Osteoblast (primary cell): ENCODE data around the gene GPR55. TPM values are rescaled to one million over a fixed set of nuclear protein-coding genes. Genes with fewer than 3 reads are reported as not detected.

Experiments
- DNase-seq: peaks from one replicate; pipeline ENCODE4 v3.0.0; 2011; ENCODE audit warnings: low spot score, mixed read lengths; ENCODE audit not compliant: insufficient read length; ENCODE audit errors: missing footprints
- H2AFZ ChIP-seq: 2 replicates; pipeline ENCODE4 v1.6.0; 2011; ENCODE audit warnings: mild to moderate bottlenecking, low read length
- H3K27ac ChIP-seq: 2 replicates; pipeline ENCODE4 v1.5.1; 2011; ENCODE audit warnings: mild to moderate bottlenecking, low read depth, low read length, moderate library complexity
- H3K27me3 ChIP-seq: 2 replicates; pipeline ENCODE4 v1.6.0; 2012; ENCODE audit warnings: mild to moderate bottlenecking, control low read depth, inconsistent platforms, low read length, moderate library complexity; ENCODE audit not compliant: insufficient read depth
- H3K36me3 ChIP-seq: 2 replicates; pipeline ENCODE4 v1.5.1; 2011; ENCODE audit warnings: mild to moderate bottlenecking, low read length, control low read depth, moderate library complexity; ENCODE audit not compliant: insufficient read depth
- H3K4me1 ChIP-seq: 2 replicates; pipeline ENCODE4 v1.5.1; 2011; ENCODE audit warnings: mild to moderate bottlenecking, low read length, control low read depth, moderate library complexity; ENCODE audit not compliant: insufficient read depth
- H3K4me2 ChIP-seq: 2 replicates; pipeline ENCODE4 v1.6.0; 2011; ENCODE audit warnings: mild to moderate bottlenecking, low read length; ENCODE audit not compliant: insufficient read depth
- H3K4me3 ChIP-seq: fragments of 200-600 bp; sonication (generic); 3 replicates; pipeline ENCODE4 v1.5.1; 2012; ENCODE audit warnings: mild to moderate bottlenecking, low read length, inconsistent platforms; ENCODE audit not compliant: insufficient read depth
- H3K79me2 ChIP-seq: 2 replicates; pipeline ENCODE4 v1.6.0; 2012; ENCODE audit warnings: mild to moderate bottlenecking, low read length, control low read depth, inconsistent platforms; ENCODE audit not compliant: insufficient read depth
- H3K9me3 ChIP-seq: 2 replicates; pipeline ENCODE4 v1.5.1; 2011; ENCODE audit warnings: low read depth, low read length, control low read depth
- H4K20me1 ChIP-seq: 2 replicates; pipeline ENCODE4 v1.6.0; 2012; ENCODE audit warnings: mild to moderate bottlenecking, low read length, control low read depth; ENCODE audit not compliant: insufficient read depth
- total RNA-seq: library from RNA; depleted of rRNA; stranded (reverse); fragments of >200 nt; gene quantifications from 2 replicates; pipeline ENCODE4 v1.2.3, GENCODE V29; 2012
- TF ChIP-seq, protein P1 (sequence below): IDR thresholded peaks from 2 replicates; pipeline ENCODE4 v1.5.1; 2011; ENCODE audit warnings: mild to moderate bottlenecking, low read depth, low read length, moderate library complexity; ENCODE audit errors: extremely low read depth

GPR55 gene
- total RNA-seq, 1 donor, result not detected

GRCh38 chr2:230864605-230865306 lies 60.3 kb downstream of the GPR55 start, which contains the start of gene ITM2C:
Gene ITM2C, plus strand, starts transcription at chr2:230864942. Its CDS starts 84 bp downstream, at chr2:230865026.
- Histone ChIP-seq H3K4me2 (peak within 1 kb of the TSS; percentile 90), H3K27ac (no peak within 1 kb of the TSS), H3K4me1 (peaks cover 6% of the 10 kb centered on the region)

GRCh38 chr2:230864122-230864604 lies 60.9 kb downstream of the GPR55 start:
- DNase-seq, result peak; percentile 44
- H3K9me3 ChIP-seq, result no peaks in the 10 kb centered on the region
- H3K79me2 ChIP-seq, result no peaks in the 10 kb centered on the region
- no peak overlapping the region for H3K27ac ChIP-seq
- peak overlapping the region; percentile 84 for H2AFZ ChIP-seq
- H3K4me3 ChIP-seq, result peak overlapping the region; percentile 76
- H3K4me1 ChIP-seq, result peaks cover 6% of the 10 kb centered on the region
- TF ChIP-seq, protein P1, sequence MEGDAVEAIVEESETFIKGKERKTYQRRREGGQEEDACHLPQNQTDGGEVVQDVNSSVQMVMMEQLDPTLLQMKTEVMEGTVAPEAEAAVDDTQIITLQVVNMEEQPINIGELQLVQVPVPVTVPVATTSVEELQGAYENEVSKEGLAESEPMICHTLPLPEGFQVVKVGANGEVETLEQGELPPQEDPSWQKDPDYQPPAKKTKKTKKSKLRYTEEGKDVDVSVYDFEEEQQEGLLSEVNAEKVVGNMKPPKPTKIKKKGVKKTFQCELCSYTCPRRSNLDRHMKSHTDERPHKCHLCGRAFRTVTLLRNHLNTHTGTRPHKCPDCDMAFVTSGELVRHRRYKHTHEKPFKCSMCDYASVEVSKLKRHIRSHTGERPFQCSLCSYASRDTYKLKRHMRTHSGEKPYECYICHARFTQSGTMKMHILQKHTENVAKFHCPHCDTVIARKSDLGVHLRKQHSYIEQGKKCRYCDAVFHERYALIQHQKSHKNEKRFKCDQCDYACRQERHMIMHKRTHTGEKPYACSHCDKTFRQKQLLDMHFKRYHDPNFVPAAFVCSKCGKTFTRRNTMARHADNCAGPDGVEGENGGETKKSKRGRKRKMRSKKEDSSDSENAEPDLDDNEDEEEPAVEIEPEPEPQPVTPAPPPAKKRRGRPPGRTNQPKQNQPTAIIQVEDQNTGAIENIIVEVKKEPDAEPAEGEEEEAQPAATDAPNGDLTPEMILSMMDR, result no peak
- peaks cover 12% of the 10 kb centered on the region for H4K20me1 ChIP-seq
- peak overlapping the region; percentile 90 for H3K4me2 ChIP-seq
- no peaks in the 10 kb centered on the region for H3K36me3 ChIP-seq
- H3K27me3 ChIP-seq, result peaks cover 19% of the 10 kb centered on the region

More at GRCh38 chr2:230864605-230865306, 60.3 kb downstream of the GPR55 start, which contains the start of gene ITM2C:
- no peaks in the 10 kb centered on the region for H3K9me3 ChIP-seq
- DNase-seq, result peak; percentile 97
- H2AFZ ChIP-seq, result peak within 1 kb of the TSS; percentile 84
- no peaks in the 10 kb centered on the region for H3K79me2 ChIP-seq
- H3K4me3 ChIP-seq, result peak within 1 kb of the TSS; percentile 76
- H3K27me3 ChIP-seq, result peaks cover 17% of the 10 kb centered on the region
- H3K36me3 ChIP-seq, result no peaks in the 10 kb centered on the region
- peaks cover 15% of the 10 kb centered on the region for H4K20me1 ChIP-seq
- TF ChIP-seq, protein P1, result peak; percentile 6

- Histone ChIP-seq H3K79me2 (no peaks in the 10 kb centered on the region), H3K4me2 (no peak overlapping the region), H3K27me3 (peaks cover 25% of the 10 kb centered on the region), H3K27ac (no peak overlapping the region), H3K9me3 (no peaks in the 10 kb centered on the region), H3K4me1 (peaks cover 6% of the 10 kb centered on the region), H3K36me3 (no peaks in the 10 kb centered on the region), H4K20me1 (peaks cover 11% of the 10 kb centered on the region), H2AFZ (no peak overlapping the region), H3K4me3 (no peak overlapping the region)
- peak; percentile 63 for DNase-seq
- TF ChIP-seq, protein P1, result no peak
Observed at GRCh38 chr2:230863442-230864121, 61.5 kb downstream of the GPR55 start.

GRCh38 chr2:230863031-230863430 lies 62.0 kb downstream of the GPR55 start:
- Histone ChIP-seq H3K27ac (no peak overlapping the region), H2AFZ (no peak overlapping the region), H3K4me1 (peaks cover 6% of the 10 kb centered on the region), H3K9me3 (no peaks in the 10 kb centered on the region), H4K20me1 (peaks cover 11% of the 10 kb centered on the region), H3K36me3 (no peaks in the 10 kb centered on the region), H3K4me3 (no peak overlapping the region), H3K4me2 (no peak overlapping the region), H3K79me2 (no peaks in the 10 kb centered on the region), H3K27me3 (peaks cover 29% of the 10 kb centered on the region)
- peak; percentile 53 for DNase-seq
- TF ChIP-seq, protein P1, result no peak
